Ovary (tissue), 3 donors: ENCODE results near the gene PRPF38B.

Experiments
- EP300 ChIP-seq: sonication (generic); formaldehyde crosslinking; IDR thresholded peaks from one replicate; pipeline ENCODE4 v1.6.1; 2017; ENCODE audit warnings: antibody characterized with exemption
- POLR2A ChIP-seq: fragments of 450-650 bp; IDR thresholded peaks from one replicate; pipeline ENCODE4 v1.6.1; 2017; ENCODE audit warnings: antibody characterized with exemption, mild to moderate bottlenecking, moderate library complexity
- TF ChIP-seq, protein P1 (sequence below), 3 donors: fragments of 450-650 bp in 2 of 3; fragments of 200-600 bp in 1 of 3; IDR thresholded peaks; one replicate each; pipeline versions ENCODE4 v1.5.1 to v1.8.0; 2016 to 2022; ENCODE audit warnings: antibody characterized with exemption in 3 of 3, mild to moderate bottlenecking in 1 of 3
- donor health status: DM: no; HTN: no; CAD: no.

DNA sequence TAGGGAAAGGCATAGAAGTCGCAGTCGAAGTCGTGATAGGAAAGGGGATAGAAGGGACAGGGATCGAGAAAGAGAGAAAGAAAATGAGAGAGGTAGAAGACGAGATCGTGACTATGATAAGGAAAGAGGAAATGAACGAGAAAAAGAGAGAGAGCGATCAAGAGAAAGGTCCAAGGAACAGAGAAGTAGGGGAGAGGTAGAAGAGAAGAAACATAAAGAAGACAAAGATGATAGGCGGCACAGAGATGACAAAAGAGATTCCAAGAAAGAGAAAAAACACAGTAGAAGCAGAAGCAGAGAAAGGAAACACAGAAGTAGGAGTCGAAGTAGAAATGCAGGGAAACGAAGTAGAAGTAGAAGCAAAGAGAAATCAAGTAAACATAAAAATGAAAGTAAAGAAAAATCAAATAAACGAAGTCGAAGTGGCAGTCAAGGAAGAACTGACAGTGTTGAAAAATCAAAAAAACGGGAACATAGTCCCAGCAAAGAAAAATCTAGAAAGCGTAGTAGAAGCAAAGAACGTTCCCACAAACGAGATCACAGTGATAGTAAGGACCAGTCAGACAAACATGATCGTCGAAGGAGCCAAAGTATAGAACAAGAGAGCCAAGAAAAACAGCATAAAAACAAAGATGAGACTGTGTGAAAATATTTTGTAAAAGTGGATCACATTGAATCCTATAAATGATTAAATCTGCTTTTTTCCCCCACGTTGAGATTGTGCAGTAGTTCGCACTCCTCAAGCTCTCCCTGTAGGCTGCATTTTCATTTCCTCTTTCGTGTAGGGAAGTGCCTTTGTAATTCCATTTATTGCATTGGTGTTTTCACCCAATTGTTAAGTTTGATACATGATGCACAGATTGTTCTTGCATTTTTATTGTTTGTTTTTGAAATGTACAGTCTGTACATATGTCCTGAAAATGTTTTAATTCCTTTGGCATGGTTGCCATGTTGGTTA is 7.5 kb downstream of the PRPF38B start:
- TF ChIP-seq, protein P1, sequence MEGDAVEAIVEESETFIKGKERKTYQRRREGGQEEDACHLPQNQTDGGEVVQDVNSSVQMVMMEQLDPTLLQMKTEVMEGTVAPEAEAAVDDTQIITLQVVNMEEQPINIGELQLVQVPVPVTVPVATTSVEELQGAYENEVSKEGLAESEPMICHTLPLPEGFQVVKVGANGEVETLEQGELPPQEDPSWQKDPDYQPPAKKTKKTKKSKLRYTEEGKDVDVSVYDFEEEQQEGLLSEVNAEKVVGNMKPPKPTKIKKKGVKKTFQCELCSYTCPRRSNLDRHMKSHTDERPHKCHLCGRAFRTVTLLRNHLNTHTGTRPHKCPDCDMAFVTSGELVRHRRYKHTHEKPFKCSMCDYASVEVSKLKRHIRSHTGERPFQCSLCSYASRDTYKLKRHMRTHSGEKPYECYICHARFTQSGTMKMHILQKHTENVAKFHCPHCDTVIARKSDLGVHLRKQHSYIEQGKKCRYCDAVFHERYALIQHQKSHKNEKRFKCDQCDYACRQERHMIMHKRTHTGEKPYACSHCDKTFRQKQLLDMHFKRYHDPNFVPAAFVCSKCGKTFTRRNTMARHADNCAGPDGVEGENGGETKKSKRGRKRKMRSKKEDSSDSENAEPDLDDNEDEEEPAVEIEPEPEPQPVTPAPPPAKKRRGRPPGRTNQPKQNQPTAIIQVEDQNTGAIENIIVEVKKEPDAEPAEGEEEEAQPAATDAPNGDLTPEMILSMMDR (IDR thresholded peaks at IDR 0.05) = no peak
- TF ChIP-seq EP300 = no peak
- no peak for TF ChIP-seq POLR2A
